ENCODE data around the gene HTR6. TPM values are rescaled to one million over a fixed set of nuclear protein-coding genes. Genes with fewer than 3 reads are reported as not detected.

Gene HTR6
- total and polyA plus RNA-seq, 2 experiments from 2014 or later, result not detected

DNA sequence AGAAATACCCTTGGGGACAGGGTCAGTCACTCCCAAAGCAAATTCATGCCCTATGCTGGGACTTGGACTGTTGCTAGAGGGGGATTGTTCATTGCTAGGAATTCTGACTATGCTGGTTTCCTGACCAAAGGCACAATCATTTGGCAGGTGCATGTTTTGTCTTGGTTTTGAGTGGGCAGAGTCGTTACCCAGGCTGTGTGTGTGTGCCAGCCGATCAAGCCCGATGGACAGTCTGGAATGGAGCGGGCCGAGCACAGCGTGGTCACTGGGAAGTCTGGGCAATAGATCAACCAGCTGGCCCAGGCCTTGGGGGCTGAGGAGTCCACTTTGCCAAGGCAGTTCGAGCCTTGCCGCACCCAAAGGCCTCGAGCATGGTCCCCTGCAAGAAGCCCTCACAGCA, 60.9 kb downstream of the HTR6 start:
- no peak overlapping the region for H3K27ac ChIP-seq
- no peaks in the 10 kb centered on the region for H3K9me3 ChIP-seq (ENCODE audit: low read depth)
- no peak overlapping the region for H3K4me3 ChIP-seq
- no peaks in the 10 kb centered on the region for H3K27me3 ChIP-seq
- DNase-seq (ENCODE audit: low read depth in 1 of 2, low spot score in 1 of 2), result no peak
- TF ChIP-seq, protein P1, sequence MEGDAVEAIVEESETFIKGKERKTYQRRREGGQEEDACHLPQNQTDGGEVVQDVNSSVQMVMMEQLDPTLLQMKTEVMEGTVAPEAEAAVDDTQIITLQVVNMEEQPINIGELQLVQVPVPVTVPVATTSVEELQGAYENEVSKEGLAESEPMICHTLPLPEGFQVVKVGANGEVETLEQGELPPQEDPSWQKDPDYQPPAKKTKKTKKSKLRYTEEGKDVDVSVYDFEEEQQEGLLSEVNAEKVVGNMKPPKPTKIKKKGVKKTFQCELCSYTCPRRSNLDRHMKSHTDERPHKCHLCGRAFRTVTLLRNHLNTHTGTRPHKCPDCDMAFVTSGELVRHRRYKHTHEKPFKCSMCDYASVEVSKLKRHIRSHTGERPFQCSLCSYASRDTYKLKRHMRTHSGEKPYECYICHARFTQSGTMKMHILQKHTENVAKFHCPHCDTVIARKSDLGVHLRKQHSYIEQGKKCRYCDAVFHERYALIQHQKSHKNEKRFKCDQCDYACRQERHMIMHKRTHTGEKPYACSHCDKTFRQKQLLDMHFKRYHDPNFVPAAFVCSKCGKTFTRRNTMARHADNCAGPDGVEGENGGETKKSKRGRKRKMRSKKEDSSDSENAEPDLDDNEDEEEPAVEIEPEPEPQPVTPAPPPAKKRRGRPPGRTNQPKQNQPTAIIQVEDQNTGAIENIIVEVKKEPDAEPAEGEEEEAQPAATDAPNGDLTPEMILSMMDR (IDR thresholded peaks at IDR 0.05; ENCODE audit: low read depth, low read length), result no peak
- no peaks in the 10 kb centered on the region for H3K36me3 ChIP-seq
- no peaks in the 10 kb centered on the region for H3K4me1 ChIP-seq (ENCODE audit: low read depth)

DNA sequence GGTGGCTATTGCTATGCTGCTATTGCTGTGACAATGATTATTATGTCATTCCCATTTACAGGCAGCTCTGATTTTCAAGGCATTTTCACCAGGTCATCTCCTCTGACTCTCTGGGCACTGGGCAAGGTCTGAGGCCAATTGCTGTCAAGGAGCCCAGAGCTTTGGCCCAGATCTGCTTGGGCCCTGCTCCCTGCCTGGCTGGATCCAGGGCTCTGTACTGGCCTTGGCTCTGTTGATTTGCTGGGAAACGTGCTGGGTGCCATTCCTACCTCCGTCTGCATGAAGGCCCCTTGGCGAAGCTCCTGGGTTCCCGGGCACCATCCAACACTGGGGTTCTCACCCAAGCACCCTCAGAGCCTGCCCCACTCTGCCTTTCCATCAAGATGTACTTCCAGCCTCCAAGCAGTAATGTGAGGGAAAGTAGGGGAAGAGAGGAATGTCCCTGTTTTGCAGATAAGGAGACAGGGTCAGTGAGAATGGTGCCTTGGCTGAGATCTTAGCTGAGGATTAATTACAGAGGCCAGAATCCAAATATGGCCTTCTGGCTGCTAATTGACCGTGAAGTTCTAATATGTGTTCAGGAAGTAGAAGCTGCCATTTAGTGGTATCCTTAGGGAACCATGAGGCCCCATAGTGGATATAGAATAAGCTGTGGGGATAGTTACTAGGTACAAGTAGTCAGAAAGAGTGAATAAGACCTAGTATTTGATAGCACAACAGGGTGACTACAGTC, 63.9 kb downstream of the HTR6 start:
- TF ChIP-seq, protein P1 (IDR thresholded peaks at IDR 0.05; ENCODE audit: low read depth, low read length), result no peak
- Histone ChIP-seq H3K4me1 (ENCODE audit: low read depth) (no peaks in the 10 kb centered on the region), H3K27me3 (no peaks in the 10 kb centered on the region)

DNA sequence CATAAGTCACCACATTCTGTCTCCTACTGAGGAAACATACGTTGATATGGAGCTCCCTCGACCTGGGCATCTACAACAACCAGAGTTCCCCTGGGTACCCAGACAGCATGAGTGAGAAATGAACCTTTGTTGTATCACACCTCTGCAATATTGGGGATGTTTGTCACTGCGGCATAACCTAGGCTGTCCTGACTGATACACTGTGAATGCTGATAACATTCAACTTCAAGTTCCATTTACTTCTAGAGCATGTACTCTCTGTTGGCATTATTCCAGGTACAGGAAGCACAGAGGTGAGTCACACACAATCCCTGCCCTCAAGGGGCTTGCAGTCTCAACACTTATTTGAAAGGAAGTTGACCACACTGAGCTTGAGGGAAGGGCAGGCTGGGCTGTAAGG, 65.6 kb downstream of the HTR6 start:
- peaks cover 5% of the 10 kb centered on the region for H3K27me3 ChIP-seq
- TF ChIP-seq, protein P1 (IDR thresholded peaks at IDR 0.05; ENCODE audit: low read depth, low read length), result no peak

More for the DNA sequence above, 63.9 kb downstream of the HTR6 start:
- Histone ChIP-seq H3K9me3 (ENCODE audit: low read depth) (no peaks in the 10 kb centered on the region), H3K4me3 (no peak overlapping the region), H3K27ac (no peak overlapping the region), H3K36me3 (no peaks in the 10 kb centered on the region)
- DNase-seq (ENCODE audit: low read depth in 1 of 2, low spot score in 1 of 2), result no peak

More for the DNA sequence above, 65.6 kb downstream of the HTR6 start:
- Histone ChIP-seq H3K4me1 (ENCODE audit: low read depth) (no peaks in the 10 kb centered on the region), H3K9me3 (ENCODE audit: low read depth) (no peaks in the 10 kb centered on the region), H3K36me3 (no peaks in the 10 kb centered on the region), H3K4me3 (no peak overlapping the region), H3K27ac (no peak overlapping the region)
- no peak for DNase-seq (ENCODE audit: low read depth in 1 of 2, low spot score in 1 of 2)

Other genes with a start within 250 kb of the HTR6 start
- gene CAPZB, start 179.3 kb upstream of the HTR6 start, total RNA-seq, result 86.2 and 127 TPM in 2 replicates
- gene CAPZB, start 179.3 kb upstream of the HTR6 start, polyA plus RNA-seq, result 185 and 278 TPM in 2 replicates
- 1.4 and 3.3 TPM in 2 replicates for gene NBL1, start 20.6 kb upstream of the HTR6 start, total RNA-seq
- 1.9 and 3.3 TPM in 2 replicates for gene NBL1, start 20.6 kb upstream of the HTR6 start, polyA plus RNA-seq
- 2.2 and 2.6 TPM in 2 replicates for gene TMCO4, start 135.0 kb downstream of the HTR6 start, total RNA-seq
- 1.3 and 2.5 TPM in 2 replicates for gene TMCO4, start 135.0 kb downstream of the HTR6 start, polyA plus RNA-seq
- not detected in 2 replicates for gene RNF186, start 150.4 kb downstream of the HTR6 start, total RNA-seq
- gene RNF186, start 150.4 kb downstream of the HTR6 start, polyA plus RNA-seq, result not detected in 2 replicates
- 3.5 and 5.6 TPM in 2 replicates for gene OTUD3, start 217.5 kb downstream of the HTR6 start, total RNA-seq
- gene OTUD3, start 217.5 kb downstream of the HTR6 start, polyA plus RNA-seq, result 1.3 and 1.9 TPM in 2 replicates